ENCODE results near the gene COPZ2.
"Not testable (repeated sequence)": the region's sequence is repeated elsewhere in the genome, so short reads cannot be mapped to it uniquely, and the experiment has no call there.

Gene COPZ2

DNA sequence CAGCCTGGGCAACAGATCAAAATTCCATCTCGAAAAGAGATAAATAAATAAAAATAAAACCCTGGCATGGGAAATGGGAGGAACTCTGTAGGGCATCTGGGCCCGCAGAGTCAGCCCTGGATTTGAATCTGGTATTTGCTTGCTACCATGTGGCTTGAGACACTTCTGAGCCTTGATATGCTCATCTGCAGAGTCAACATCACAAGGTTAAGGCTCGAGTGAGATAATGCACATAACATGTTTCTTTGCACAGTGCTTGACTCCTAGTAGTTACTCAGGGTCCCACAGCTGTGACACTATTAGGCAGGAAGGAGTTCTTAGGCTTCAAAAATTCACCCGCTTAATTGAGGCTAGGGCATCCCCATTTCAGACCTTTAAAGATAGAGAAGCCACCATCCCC, 45.4 kb downstream of the COPZ2 start:
- TF ChIP-seq, protein P1, sequence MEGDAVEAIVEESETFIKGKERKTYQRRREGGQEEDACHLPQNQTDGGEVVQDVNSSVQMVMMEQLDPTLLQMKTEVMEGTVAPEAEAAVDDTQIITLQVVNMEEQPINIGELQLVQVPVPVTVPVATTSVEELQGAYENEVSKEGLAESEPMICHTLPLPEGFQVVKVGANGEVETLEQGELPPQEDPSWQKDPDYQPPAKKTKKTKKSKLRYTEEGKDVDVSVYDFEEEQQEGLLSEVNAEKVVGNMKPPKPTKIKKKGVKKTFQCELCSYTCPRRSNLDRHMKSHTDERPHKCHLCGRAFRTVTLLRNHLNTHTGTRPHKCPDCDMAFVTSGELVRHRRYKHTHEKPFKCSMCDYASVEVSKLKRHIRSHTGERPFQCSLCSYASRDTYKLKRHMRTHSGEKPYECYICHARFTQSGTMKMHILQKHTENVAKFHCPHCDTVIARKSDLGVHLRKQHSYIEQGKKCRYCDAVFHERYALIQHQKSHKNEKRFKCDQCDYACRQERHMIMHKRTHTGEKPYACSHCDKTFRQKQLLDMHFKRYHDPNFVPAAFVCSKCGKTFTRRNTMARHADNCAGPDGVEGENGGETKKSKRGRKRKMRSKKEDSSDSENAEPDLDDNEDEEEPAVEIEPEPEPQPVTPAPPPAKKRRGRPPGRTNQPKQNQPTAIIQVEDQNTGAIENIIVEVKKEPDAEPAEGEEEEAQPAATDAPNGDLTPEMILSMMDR (IDR thresholded peaks at IDR 0.05; ENCODE audit: low read length, missing control alignments), result no peak
- no peak for DNase-seq (ENCODE audit: low read depth)
- no peak overlapping the region for H3K4me3 ChIP-seq (replicated peaks; ENCODE audit: low read depth, low read length)

DNA sequence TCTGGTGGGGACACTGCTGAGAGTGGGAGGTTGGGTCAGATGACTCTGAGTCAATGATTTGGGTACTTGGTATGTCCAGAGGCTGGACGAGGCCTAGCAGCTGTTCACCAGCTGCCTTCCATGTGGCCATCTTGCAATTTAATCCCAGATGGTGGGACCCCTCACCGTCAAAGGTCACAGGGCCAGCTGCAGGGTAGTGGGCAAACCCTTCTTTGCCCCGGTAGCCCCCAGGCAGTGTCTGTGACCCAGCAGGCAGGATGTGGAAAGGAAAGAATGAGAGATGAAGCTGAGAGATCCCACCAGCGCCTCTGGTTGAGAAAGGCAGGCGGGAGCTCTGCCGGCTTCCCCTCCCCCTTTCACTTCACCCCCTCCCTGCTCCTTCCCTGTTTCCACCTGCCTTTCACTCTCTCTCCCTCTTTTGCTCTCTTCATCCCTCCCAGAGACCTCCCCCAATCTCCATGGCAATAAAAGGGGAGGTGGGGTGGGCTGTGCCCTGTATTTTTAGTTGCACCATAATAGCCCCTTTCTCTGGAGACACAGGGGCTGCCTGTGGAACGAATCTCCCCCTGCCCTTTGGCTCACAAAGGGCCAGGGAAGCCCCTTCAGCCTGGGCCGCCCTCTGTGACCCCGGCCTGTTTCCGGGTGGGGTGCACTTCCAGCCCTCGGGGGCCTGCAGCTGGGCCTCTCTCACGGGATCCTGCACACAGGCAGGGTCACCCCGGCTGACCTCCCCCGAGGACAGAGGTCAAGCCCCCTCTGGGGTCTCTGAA, 46.5 kb downstream of the COPZ2 start:
- DNase-seq (ENCODE audit: low read depth), result no peak
- H3K4me3 ChIP-seq (replicated peaks; ENCODE audit: low read depth, low read length), result no peak overlapping the region
- TF ChIP-seq, protein P1 (IDR thresholded peaks at IDR 0.05; ENCODE audit: low read length, missing control alignments), result no peak

DNA sequence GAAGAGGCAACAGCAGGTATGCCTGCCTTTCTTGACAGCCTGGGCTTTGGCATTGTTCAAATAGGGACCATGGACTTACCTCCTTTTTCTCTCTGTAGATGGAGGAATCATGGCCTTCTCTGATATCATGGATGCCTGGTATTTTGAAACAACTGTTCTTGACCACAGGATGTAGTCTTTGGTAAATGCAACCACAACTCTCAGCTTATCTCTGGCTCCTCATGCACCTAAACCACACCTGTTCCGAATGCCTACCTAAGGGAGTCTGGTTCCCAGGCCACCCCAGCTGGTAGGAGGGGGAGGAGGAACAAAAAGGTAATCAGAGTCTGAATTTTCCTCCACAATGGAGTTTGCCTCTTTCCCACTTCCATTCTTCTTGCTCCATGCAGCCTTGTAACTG, 47.9 kb downstream of the COPZ2 start:
- no peak for DNase-seq (ENCODE audit: low read depth)
- no peak overlapping the region for H3K4me3 ChIP-seq (replicated peaks; ENCODE audit: low read depth, low read length)
- TF ChIP-seq, protein P1 (IDR thresholded peaks at IDR 0.05; ENCODE audit: low read length, missing control alignments), result no peak

DNA sequence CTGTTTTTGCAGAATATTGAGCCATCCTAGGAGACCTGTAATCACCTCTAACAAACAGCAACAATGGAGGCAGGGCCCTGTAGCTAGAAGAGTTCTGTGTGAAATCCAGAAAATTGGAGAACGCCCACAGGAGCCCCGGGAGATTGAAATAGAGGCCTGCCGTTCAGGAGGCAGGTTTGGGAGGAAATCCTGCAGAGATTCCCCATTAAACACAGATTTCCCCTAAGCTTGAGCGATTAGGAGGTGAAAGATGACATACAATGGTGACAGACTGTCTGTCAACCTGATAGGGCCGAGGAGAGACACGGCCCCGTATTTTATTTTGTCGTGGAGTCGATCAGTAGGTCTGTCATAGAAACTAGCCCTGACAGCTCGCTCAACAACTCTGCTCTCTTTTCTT, 48.4 kb downstream of the COPZ2 start:
- no peak for DNase-seq (ENCODE audit: low read depth)
- H3K4me3 ChIP-seq (replicated peaks; ENCODE audit: low read depth, low read length), result no peak overlapping the region
- TF ChIP-seq, protein P1 (IDR thresholded peaks at IDR 0.05; ENCODE audit: low read length, missing control alignments), result no peak

DNA sequence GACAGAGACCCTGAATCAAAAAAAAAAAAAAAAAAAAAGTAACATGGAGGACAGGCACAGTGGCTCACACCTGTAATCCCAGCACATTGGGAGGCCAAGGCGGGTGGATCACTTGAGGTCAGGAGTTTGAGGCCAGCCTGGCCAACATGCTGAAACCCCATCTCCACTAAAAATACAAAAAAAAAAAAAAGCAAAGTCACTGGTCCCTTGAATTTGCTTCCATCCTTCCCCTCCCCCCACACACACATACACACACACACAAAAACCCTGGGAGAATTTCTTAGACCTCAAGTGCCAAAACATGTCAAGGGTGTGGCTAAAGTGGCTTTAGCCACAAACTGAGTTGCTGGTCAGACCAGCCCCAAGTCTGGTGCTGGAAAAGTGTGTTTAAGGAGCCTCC, 49.2 kb downstream of the COPZ2 start:
- H3K4me3 ChIP-seq (replicated peaks; ENCODE audit: low read depth, low read length); DNase-seq (ENCODE audit: low read depth): not testable (repeated sequence)

DNA sequence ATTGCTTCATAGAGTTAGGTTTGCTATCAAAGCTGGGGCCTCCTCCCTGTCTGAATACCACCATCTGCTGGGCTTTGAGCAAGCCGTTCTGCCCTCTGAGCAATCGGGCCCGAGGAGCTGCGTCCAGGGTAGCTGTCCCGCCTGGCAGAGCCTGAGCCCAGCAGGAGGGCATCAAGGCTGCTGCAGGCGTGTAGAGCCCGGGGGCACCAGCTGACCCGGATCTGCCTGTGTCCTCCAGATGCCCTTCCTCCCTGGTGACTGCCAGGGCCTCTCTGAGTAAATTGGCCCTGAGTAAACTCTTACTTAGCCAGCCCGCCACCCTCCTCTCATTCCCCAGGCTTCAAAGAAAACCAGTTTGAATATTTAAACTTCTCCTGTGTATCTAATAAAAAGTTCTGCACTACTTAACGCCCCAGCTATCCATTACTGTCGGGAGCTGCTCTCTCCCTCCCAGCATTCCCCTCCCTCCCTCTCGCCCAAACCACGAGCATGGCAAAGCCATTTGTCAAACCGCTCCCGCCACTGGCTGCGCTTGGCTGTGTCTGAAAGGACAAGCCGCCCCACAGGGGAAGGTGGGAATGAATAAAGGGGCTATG, 50.3 kb downstream of the COPZ2 start:
- H3K4me3 ChIP-seq (replicated peaks; ENCODE audit: low read depth, low read length), result no peak overlapping the region
- DNase-seq (ENCODE audit: low read depth), result no peak
- TF ChIP-seq, protein P1 (IDR thresholded peaks at IDR 0.05; ENCODE audit: low read length, missing control alignments), result no peak

DNA sequence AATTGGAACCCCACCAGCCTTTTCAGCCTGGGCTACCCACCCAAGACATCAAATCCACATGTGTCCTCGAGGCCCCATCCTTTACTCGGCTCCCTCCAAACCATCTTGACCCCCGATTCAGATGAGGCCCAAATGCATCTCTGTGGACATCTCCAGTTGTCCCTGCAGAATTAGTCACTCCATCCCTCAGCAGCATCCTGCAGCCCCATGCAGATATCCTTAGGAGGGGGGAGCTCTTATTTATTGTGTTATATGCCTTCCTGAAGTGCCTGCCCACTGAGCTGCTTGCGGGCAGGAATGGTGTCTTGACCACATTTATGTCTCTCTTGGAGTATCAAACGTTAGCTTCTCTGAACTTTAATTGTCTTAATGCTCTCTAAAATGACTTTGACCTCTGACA, 51.1 kb downstream of the COPZ2 start:
- no peak overlapping the region for H3K4me3 ChIP-seq (replicated peaks; ENCODE audit: low read depth, low read length)
- DNase-seq (ENCODE audit: low read depth), result no peak
- TF ChIP-seq, protein P1 (IDR thresholded peaks at IDR 0.05; ENCODE audit: low read length, missing control alignments), result no peak

Measured in fibroblast of pulmonary artery (primary cell).